GM21529 (cell line): ENCODE results near the gene PSMB8.
"Not testable (repeated sequence)": the region's sequence is repeated elsewhere in the genome, so short reads cannot be mapped to it uniquely, and the experiment has no call there.

Source experiments
- ATAC-seq: cut with Tn5 transposase; IDR thresholded peaks from one replicate; pipeline ENCODE4 v1.9.1; 2021; ENCODE audit not compliant: unreplicated experiment

PSMB8 gene

DNA sequence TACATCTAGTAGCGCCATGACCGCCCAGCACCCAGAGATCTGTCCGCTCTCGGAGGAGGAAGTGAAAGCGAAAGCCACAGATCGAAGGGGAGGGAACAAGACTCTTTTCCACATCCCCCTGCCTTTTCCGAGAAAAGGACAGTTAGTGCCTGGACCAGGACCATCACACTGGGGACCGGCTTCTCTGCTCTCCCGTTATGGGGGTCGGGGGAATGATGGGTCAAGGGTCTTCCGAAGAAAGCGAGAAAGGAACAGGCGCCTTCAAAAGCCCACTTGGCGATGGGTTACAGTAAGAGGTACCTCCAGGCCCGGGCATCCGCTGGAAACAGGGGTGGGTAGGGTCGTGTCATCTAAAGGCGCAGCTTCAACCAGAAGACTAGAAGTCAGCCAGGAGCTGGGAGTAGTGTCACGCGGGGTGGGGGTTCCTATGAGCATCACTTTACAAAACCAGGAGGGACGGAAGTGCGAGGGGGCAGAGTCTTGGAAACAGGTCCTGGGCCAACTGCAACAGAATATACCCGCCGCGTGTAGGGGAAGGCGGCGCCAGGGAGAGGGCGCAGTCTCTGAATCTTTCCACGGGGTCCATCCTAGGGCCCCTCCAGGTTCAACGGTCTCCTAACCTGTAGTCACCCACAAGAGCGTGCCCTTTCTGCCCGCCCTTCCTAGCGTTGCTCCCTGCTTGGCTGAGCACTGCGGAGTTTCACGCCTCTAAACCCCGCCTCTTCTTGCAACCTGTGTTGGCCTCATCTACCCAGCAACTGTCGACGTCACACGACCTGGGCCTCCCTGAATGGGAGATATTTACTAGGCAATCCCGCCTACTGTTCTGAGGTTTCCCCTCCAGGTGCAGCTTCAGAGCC lies at the start of gene PSMB8:
TSS of gene PSMB8 (minus strand) at position 69 of the 860 bp plus-strand sequence. CDS start at position 18, 51 bp downstream.
- peak; percentile 57 for ATAC-seq

GRCh38 chr6:32890831-32891230 lies 47.0 kb upstream of the PSMB8 start:
- no peak for ATAC-seq

- no peak for ATAC-seq
Measured at GRCh38 chr6:32889533-32889932, 45.7 kb upstream of the PSMB8 start.

GRCh38 chr6:32888576-32888975 lies 44.7 kb upstream of the PSMB8 start:
- ATAC-seq = no peak

DNA sequence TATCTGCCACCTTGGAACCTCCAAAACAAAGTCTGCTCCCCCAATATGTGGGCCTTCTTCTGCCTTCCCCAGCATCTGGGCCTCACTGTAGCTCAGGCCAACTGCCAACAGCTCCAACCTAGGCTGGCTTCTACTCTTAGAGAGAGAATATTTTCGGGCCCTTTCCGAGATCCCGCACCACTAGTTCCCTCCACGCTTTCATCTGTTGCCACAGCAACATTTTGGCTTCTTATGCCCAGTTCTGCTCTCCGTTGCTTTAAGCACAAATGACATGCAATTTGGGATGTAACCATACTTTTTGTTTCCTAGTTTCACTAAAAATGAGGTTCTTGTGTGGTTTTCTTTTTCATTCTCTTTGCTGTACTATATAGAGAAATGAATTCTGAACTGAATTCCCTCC lies 43.8 kb upstream of the PSMB8 start:
- no peak for ATAC-seq

DNA sequence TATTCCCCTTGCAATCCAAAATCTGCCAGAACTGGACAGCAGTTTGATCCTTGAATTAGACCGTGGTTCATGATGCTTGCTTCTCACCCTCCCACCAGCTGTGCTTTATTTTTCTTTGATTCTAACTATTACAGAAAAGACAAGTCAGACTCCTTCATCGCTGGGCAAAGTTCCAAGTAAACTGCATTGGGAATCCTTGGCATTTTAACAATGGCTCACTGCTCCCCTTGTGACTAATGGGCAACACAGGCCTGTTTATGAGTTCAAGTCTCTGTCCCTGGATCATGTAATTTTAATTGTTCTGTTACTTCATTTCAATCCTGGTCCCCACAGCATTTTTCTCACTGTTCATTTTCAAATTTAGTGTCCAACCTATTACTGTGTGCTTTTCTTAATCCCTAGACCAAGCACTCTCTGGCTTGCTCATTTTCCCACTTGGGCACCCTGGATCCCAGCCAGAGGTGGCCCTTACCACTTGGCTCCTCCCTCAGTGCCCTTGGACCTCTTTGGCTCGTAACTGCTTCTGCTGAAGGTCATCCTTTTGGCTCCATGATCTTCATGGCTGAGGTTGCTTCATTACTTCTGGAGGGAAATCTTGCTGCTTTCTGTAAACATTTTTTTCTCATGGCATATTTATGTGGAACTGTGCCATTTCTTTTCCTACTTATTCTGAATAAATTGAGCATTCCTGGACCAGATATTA lies 43.0 kb upstream of the PSMB8 start:
- no peak for ATAC-seq

GRCh38 chr6:32885698-32886286 lies 41.9 kb upstream of the PSMB8 start:
- ATAC-seq = no peak

- no peak for ATAC-seq
Measured at GRCh38 chr6:32883789-32884188, 39.9 kb upstream of the PSMB8 start.

DNA sequence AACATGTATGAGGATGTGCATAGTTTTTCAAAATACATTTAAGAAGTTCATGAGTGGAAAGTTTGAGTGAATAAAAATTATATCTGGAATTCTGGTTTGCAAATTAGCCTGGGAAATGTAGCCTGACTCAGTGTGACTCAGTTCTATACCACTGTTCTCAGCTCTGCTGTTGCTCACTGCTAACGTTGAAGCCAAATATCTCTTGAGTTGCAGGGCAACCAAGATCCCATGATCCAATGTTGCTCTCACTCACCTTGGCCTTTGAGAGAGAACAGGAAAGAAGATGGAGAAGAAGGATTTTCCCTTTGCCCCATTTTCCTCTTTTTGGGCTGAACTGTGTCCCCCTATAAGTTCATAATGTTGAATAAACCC lies 39.0 kb upstream of the PSMB8 start:
- no peak for ATAC-seq

DNA sequence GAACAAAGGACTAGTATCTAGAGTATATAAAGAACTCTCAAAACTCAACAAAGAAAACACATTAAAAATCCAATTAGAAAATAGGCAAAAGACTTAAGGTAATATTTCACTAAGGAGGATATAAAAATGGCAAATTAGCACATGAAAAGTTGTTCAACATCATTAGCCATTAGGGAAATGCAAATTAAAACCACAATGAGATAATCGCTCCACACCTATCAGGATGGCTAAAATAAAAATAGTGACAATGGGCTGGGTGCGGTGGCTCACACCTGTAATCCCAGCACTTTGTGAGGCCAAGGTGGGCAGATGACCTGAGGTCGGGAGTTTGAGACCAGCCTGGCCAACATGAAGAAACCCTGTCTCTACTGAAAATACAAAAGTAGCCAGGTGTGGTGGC lies 37.1 kb upstream of the PSMB8 start:
- ATAC-seq = not testable (repeated sequence)

DNA sequence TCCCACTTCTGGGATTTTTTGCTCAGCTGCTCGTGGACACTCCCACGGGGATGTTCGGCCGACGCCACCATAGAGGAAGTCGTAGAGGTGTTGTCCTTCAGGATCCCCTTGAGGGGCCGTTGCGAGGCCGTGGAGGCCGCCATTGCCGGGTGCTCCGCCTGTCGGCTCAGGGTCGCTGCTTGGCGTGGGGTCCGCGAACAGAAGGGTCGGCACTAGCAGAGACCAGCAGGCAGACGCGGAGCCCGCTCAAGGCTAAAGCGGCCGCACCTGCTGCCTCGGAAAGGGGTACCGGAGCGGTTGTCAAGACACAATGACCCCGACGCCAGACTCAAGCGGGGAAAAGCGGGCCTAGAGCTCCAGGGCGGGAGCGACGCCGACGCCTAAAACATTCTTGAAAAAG lies 35.8 kb upstream of the PSMB8 start:
- ATAC-seq = no peak

DNA sequence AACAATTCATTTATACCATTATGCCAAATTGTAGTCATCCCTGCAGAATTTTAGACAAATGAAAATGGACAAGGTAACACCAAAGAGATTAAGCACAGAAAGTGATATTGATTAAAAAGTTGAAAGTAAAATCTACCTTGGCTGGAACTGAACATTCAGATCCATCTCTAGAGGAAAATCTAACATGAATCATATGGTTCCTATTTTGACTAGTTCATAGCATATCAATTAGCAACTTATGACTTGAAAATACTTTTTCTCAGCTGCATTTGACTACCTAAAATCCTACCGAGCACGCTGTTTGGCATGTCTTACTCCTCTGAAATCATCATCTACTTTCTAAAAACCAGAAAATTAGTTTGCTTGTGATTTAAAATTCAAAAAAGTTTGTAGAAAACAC lies 32.8 kb upstream of the PSMB8 start:
- ATAC-seq = no peak

- not testable (repeated sequence) for ATAC-seq
Measured at GRCh38 chr6:32873947-32874346, 30.1 kb upstream of the PSMB8 start.

GRCh38 chr6:32868257-32868788 lies 24.5 kb upstream of the PSMB8 start:
- no peak for ATAC-seq

GRCh38 chr6:32867554-32868256 lies 23.9 kb upstream of the PSMB8 start:
- ATAC-seq = no peak

DNA sequence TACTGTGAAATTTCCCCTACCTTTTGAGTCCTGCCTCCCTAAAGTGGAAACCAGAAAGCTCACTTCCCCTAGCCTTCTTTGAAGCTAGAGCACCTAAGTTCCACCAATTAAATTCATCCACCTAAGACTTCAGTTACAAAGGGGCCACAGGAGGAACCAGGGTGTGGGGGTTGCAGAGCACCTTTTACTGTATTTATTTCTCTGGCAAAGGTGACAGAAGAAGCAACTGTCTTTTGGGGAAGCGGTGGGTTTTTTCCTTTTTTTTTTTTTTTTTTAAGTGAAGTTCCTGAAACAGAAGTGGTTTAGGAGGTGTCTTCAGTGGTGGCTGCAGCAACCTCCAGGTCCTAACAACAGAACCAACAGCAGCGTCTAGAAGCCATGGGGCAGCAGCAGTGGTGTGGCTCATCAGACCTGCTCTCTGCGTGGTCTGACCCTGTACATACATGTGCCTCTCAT lies 23.2 kb upstream of the PSMB8 start:
- ATAC-seq = no peak

- ATAC-seq = no peak
Measured at GRCh38 chr6:32865724-32866443, 22.0 kb upstream of the PSMB8 start.

DNA sequence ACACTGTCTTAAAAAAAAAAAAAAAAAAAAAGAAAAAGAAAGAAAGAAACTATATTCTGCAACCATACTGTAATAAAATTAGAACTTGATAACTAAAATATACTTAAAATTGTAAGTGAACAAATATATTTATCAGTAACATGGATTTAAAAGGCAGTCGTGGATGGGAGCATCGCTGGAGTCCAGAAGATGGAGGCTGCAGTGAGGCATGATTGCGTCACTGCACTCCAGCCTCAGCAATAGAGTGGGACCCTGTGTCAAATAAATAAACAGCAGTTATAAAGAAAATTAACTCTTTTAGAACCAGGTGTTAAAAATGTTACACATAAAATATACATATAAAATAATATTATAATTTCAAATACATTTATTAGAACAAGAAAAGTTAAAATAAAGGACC lies 18.9 kb upstream of the PSMB8 start:
- ATAC-seq = no peak

DNA sequence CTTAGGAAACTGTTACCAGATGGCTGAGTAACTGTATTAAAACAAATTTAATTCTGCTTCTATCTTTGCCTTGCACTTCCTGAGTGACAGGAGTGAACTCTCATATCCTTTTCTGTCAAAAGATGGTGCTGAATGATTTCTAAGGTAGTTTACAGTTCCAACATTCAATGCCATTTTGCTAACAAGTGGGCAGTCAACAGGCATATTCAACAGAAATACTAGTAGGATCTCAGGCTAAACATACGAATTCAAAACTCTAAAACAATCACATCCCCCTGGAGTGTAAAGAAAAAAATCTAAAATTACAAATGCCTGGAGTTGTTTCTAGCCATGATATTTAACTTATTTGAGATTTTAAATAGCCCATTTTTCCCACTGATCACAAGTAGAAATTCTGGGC lies 16.8 kb upstream of the PSMB8 start:
- no peak for ATAC-seq

- no peak for ATAC-seq
Measured at GRCh38 chr6:32858194-32858593, 14.3 kb upstream of the PSMB8 start.
